Measurements from ENCODE around the gene RAB22A.

GRCh38 chr20:58389324-58389967 is 79.9 kb downstream of the RAB22A start:
- TF ChIP-seq CTCF (conservative IDR thresholded peaks at IDR 0.05; ENCODE audit: low read depth, low read length), result no peak
- TF ChIP-seq RAD21 (IDR thresholded peaks at IDR 0.05; ENCODE audit: low read length), result no peak; the same call in 1 of the 2 replicates
- TF ChIP-seq RFX5 (IDR thresholded peaks at IDR 0.05; ENCODE audit: low read depth, low read length), result no peak
- no peak; the same call in 1 of the 2 replicates for TF ChIP-seq MXI1 (IDR thresholded peaks at IDR 0.05; ENCODE audit: borderline replicate concordance, low read depth, low read length)
- TF ChIP-seq POLR2A (IDR thresholded peaks at IDR 0.05; ENCODE audit: low read depth, low read length), result peak; percentile 92
- TF ChIP-seq FOS (IDR thresholded peaks at IDR 0.05; ENCODE audit: low read depth, low read length), result no peak
- no peak for TF ChIP-seq RCOR1 (IDR thresholded peaks at IDR 0.05; ENCODE audit: insufficient replicate concordance, low read length)
- TF ChIP-seq USF2 (IDR thresholded peaks at IDR 0.05; ENCODE audit: low read depth, low read length), result no peak
- no peak for TF ChIP-seq MAFK (IDR thresholded peaks at IDR 0.05; ENCODE audit: low read depth, low read length)
- no peak for TF ChIP-seq NFE2L2 (IDR thresholded peaks at IDR 0.05; ENCODE audit: low read depth, low read length)
- TF ChIP-seq SMC3 (IDR thresholded peaks at IDR 0.05; ENCODE audit: low read depth, low read length), result no peak
- TF ChIP-seq MAZ (IDR thresholded peaks at IDR 0.05; ENCODE audit: borderline replicate concordance, low read depth, low read length), result peak; percentile 39; the same call in 1 of the 2 replicates
- TF ChIP-seq CEBPB (IDR thresholded peaks at IDR 0.05; ENCODE audit: low read depth, low read length), result no peak

All from IMR-90 (cell line).